Measurements from ENCODE around the gene MRPL30.
A peak's percentile ranks its signal among the peaks of the same experiment; 100 is the strongest.
"Not testable (repeated sequence)": the region's sequence is repeated elsewhere in the genome, so short reads cannot be mapped to it uniquely, and the experiment has no call there.

Gene MRPL30

GRCh38 chr2:99180755-99181623 is at the start of gene MRPL30, which contains the start of gene MITD1:
TSS of gene MRPL30 (plus strand) at chr2:99181184. CDS start at chr2:99186204, 5,020 bp downstream.
TSS of gene MITD1 (minus strand) at chr2:99181058. CDS start at chr2:99180981, 77 bp downstream.
- FAIRE-seq: peak; percentile 24

GRCh38 chr2:99135044-99135556 is 45.9 kb upstream of the MRPL30 start:
- FAIRE-seq: not testable (repeated sequence)

- no peak for FAIRE-seq
Observed at GRCh38 chr2:99139003-99139402, 42.0 kb upstream of the MRPL30 start.

- no peak for FAIRE-seq
Observed at GRCh38 chr2:99140056-99140859, 40.7 kb upstream of the MRPL30 start.

- FAIRE-seq: no peak
Observed at GRCh38 chr2:99140860-99141109, 40.2 kb upstream of the MRPL30 start.

- no peak for FAIRE-seq
Observed at GRCh38 chr2:99141110-99142108, 39.6 kb upstream of the MRPL30 start, which contains the start of gene C2orf15. TSS of gene C2orf15 (plus strand) at chr2:99141707. CDS start at chr2:99150559, 8,852 bp downstream.

GRCh38 chr2:99150706-99151105 is 30.3 kb upstream of the MRPL30 start:
- no peak for FAIRE-seq

- no peak for FAIRE-seq
Observed at GRCh38 chr2:99152199-99152895, 28.6 kb upstream of the MRPL30 start.

GRCh38 chr2:99153921-99154604 is 26.9 kb upstream of the MRPL30 start:
- FAIRE-seq: no peak

GRCh38 chr2:99154643-99155536 is 26.1 kb upstream of the MRPL30 start, which contains the start of the genes LIPT1 and TSGA10:
TSS of gene LIPT1 (plus strand) at chr2:99154967. CDS start at chr2:99161958, 6,991 bp downstream.
TSS of gene TSGA10 (minus strand) at chr2:99154942. CDS start at chr2:99109439, 45,503 bp downstream.
- no peak for FAIRE-seq

GRCh38 chr2:99156891-99157290 is 24.1 kb upstream of the MRPL30 start:
- FAIRE-seq: no peak

GRCh38 chr2:99158599-99158998 is 22.4 kb upstream of the MRPL30 start:
- FAIRE-seq: no peak

- no peak for FAIRE-seq
Observed at GRCh38 chr2:99159594-99159993, 21.4 kb upstream of the MRPL30 start.

- no peak for FAIRE-seq
Observed at GRCh38 chr2:99166218-99166617, 14.8 kb upstream of the MRPL30 start.

- FAIRE-seq: no peak
Observed at GRCh38 chr2:99169534-99169933, 11.4 kb upstream of the MRPL30 start.

GRCh38 chr2:99171377-99172140 is 9.4 kb upstream of the MRPL30 start:
- FAIRE-seq: peak; percentile 21

GRCh38 chr2:99181624-99182000 is 628 bp downstream of the MRPL30 start:
- no peak for FAIRE-seq

GRCh38 chr2:99183025-99183424 is 2.0 kb downstream of the MRPL30 start:
- FAIRE-seq: no peak

- no peak for FAIRE-seq
Observed at GRCh38 chr2:99184811-99185210, 3.8 kb downstream of the MRPL30 start.
